KMS-11 (cell line): ENCODE measurements around the gene INSYN2B.

ENCODE experiments used
- H2AFZ ChIP-seq: fragments of 200-600 bp; sonication (generic); 2 replicates; pipeline ENCODE4 v1.6.1; 2016; ENCODE audit warnings: antibody characterized with exemption, mixed run types, low read depth
- H3K27ac ChIP-seq: fragments of 200-600 bp; sonication (generic); 2 replicates; pipeline ENCODE4 v1.6.1; 2016; ENCODE audit warnings: mild to moderate bottlenecking, mixed run types
- H3K27me3 ChIP-seq: fragments of 200-600 bp; sonication (generic); 2 replicates; pipeline ENCODE4 v1.6.1; 2017; ENCODE audit warnings: mild to moderate bottlenecking, low read depth, mixed run types, moderate library complexity; ENCODE audit not compliant: insufficient read depth
- H3K36me3 ChIP-seq: fragments of 200-600 bp; sonication (generic); 2 replicates; pipeline ENCODE4 v1.6.1; 2017; ENCODE audit warnings: mild to moderate bottlenecking, mixed run types; ENCODE audit not compliant: insufficient read depth
- H3K4me1 ChIP-seq: fragments of 200-600 bp; sonication (generic); 2 replicates; pipeline ENCODE4 v1.6.1; 2016; ENCODE audit warnings: mild to moderate bottlenecking, low read depth, mixed run types; ENCODE audit not compliant: poor library complexity, severe bottlenecking
- H3K4me2 ChIP-seq: fragments of 200-600 bp; sonication (generic); 2 replicates; pipeline ENCODE4 v1.7.0; 2016; ENCODE audit warnings: mild to moderate bottlenecking, mixed run types
- H3K4me3 ChIP-seq: fragments of 200-600 bp; sonication (generic); IDR thresholded peaks from 2 replicates; pipeline ENCODE4 v1.6.1; 2017; ENCODE audit warnings: low read depth, low read length, mixed read lengths; ENCODE audit not compliant: insufficient read depth
- H3K79me2 ChIP-seq: fragments of 200-600 bp; sonication (generic); 2 replicates; pipeline ENCODE4 v1.6.1; 2016; ENCODE audit warnings: low read depth, mixed run types; ENCODE audit not compliant: insufficient read depth
- H3K9ac ChIP-seq: fragments of 200-600 bp; sonication (generic); 2 replicates; pipeline ENCODE4 v1.6.1; 2016; ENCODE audit warnings: mild to moderate bottlenecking, mixed run types
- H4K20me1 ChIP-seq: fragments of 200-600 bp; sonication (generic); 2 replicates; pipeline ENCODE4 v1.6.1; 2016; ENCODE audit warnings: mild to moderate bottlenecking, mixed run types; ENCODE audit not compliant: insufficient read depth
- TF ChIP-seq, protein P1 (sequence below): fragments of 200-600 bp; sonication (generic); conservative IDR thresholded peaks from 2 replicates; pipeline ENCODE4 v1.6.1; 2017; ENCODE audit warnings: low read depth, mild to moderate bottlenecking, antibody characterized with exemption, low read length, moderate library complexity, mixed read lengths

Gene INSYN2B

DNA sequence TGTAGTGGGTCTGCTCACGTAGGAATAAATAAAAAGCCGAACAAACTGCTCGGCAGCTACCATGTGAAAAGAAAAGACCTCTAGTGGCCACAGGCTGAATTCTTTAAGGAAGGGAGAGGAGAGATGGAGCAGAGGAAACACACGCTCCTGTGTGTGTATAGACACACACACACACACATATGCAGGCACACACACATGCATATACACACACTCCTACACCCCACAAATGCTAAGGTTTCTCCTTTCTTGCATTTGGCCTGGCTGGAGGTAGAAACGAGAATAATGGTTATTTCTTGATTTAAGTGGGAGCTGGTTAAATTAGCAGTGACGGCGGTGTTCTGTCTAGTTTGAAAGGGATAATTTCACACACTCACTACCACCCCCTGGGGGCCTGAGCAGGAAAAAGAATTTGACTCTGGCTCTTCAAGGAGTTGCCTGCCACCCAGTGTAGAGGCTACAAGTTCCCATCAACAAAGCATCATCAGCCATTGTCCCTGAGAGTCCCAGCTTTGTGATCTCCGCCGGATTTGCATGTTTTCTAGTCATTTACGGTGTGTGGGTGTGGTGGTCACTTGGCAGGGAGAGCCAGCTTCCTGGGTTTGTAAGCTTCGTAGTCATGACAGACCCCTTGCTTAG is at the start of gene INSYN2B:
Gene INSYN2B (minus strand): TSS at position 78 of the 636 bp plus-strand sequence. CDS start 96,597 bp downstream, outside the sequence.
- Histone ChIP-seq H3K27ac (no peak within 1 kb of the TSS), H3K36me3 (no peaks in the 10 kb centered on the region), H4K20me1 (no peaks in the 10 kb centered on the region), H3K79me2 (no peaks in the 10 kb centered on the region), H3K4me2 (no peak within 1 kb of the TSS), H2AFZ (no peak within 1 kb of the TSS), H3K4me1 (no peaks in the 10 kb centered on the region), H3K27me3 (no peaks in the 10 kb centered on the region), H3K9ac (no peak within 1 kb of the TSS), H3K4me3 (no peak within 1 kb of the TSS)
- TF ChIP-seq, protein P1, sequence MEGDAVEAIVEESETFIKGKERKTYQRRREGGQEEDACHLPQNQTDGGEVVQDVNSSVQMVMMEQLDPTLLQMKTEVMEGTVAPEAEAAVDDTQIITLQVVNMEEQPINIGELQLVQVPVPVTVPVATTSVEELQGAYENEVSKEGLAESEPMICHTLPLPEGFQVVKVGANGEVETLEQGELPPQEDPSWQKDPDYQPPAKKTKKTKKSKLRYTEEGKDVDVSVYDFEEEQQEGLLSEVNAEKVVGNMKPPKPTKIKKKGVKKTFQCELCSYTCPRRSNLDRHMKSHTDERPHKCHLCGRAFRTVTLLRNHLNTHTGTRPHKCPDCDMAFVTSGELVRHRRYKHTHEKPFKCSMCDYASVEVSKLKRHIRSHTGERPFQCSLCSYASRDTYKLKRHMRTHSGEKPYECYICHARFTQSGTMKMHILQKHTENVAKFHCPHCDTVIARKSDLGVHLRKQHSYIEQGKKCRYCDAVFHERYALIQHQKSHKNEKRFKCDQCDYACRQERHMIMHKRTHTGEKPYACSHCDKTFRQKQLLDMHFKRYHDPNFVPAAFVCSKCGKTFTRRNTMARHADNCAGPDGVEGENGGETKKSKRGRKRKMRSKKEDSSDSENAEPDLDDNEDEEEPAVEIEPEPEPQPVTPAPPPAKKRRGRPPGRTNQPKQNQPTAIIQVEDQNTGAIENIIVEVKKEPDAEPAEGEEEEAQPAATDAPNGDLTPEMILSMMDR, result no peak; the same call in 1 of the 2 replicates

DNA sequence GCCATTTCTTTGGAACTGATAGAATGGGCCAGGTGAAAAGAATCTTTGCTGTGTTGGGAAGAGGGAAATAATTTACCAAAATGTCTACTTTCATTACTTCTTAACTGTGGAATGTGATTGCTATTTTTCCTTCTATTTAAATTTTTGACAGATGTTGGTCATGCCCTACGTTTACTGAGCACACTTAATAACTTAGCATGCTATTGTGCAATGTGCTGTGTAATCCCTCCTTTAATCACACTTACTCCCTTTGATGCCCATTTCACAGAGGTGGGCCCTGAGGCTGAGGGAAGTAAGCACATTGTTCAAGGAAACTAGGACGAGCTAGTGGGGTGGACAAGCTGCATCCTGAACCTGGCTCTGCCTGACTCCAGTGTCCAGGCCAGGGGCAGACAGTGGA is 47.8 kb upstream of the INSYN2B start:
- Histone ChIP-seq H3K4me2 (no peak overlapping the region), H2AFZ (no peak overlapping the region), H3K9ac (no peak overlapping the region), H3K4me1 (no peaks in the 10 kb centered on the region), H3K27ac (no peak overlapping the region), H4K20me1 (no peaks in the 10 kb centered on the region), H3K27me3 (no peaks in the 10 kb centered on the region), H3K4me3 (no peak overlapping the region), H3K79me2 (no peaks in the 10 kb centered on the region), H3K36me3 (no peaks in the 10 kb centered on the region)
- TF ChIP-seq, protein P1, result no peak

DNA sequence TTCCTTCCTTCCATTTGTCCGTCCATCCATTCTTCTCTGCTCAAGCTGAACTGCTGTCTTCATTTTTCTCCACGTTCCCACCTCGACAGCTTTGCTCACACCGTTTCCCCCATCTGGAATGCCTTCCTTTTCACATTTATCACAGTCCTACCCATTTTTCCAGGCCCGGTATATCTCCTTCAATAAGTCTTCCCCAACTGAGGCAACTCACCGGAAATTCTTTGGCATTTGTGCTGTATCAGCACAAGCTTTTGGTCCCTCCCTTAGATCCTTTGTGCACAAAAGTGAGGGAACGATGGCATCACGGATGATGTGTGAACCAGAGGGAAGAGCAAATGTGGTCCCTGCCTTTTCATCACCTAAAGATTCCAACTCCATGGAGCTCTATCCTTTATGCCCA is 45.6 kb upstream of the INSYN2B start:
- H3K27ac ChIP-seq, result no peak overlapping the region
- no peaks in the 10 kb centered on the region for H3K36me3 ChIP-seq
- TF ChIP-seq, protein P1, result no peak

DNA sequence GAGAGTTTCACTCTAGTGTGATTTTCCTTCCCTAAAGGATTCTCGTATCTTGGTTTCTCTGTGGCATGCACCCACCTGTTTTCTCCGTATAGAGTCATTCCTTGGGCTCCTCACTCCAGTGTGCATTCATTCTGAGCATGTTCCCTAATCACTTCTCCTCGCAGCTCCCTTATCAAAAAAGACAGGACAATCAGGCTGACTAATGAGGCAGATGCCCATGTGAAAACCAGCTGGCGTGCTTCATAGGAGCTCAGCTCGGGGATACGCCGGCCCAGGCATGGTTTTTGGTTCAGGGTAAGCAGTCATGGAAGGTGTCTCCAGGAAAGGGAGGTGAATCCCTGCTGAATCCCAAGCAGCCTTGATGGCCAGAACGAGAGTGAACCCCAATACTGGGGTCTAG is 41.2 kb upstream of the INSYN2B start:
- Histone ChIP-seq H3K4me2 (no peak overlapping the region), H3K27me3 (no peaks in the 10 kb centered on the region), H3K9ac (no peak overlapping the region), H2AFZ (no peak overlapping the region), H3K27ac (no peak overlapping the region), H3K4me1 (no peaks in the 10 kb centered on the region), H3K4me3 (no peak overlapping the region), H3K36me3 (no peaks in the 10 kb centered on the region), H4K20me1 (no peaks in the 10 kb centered on the region), H3K79me2 (no peaks in the 10 kb centered on the region)
- TF ChIP-seq, protein P1, result no peak

More for the DNA sequence above, 45.6 kb upstream of the INSYN2B start:
- no peaks in the 10 kb centered on the region for H3K4me1 ChIP-seq
- H3K9ac ChIP-seq, result no peak overlapping the region
- no peak overlapping the region for H3K4me2 ChIP-seq
- H4K20me1 ChIP-seq, result no peaks in the 10 kb centered on the region
- H3K27me3 ChIP-seq, result no peaks in the 10 kb centered on the region
- no peaks in the 10 kb centered on the region for H3K79me2 ChIP-seq
- no peak overlapping the region for H2AFZ ChIP-seq
- no peak overlapping the region for H3K4me3 ChIP-seq
